ENCODE data around the gene TMEM132E. TPM values are rescaled to one million over a fixed set of nuclear protein-coding genes. Genes with fewer than 3 reads are reported as not detected.

Gene TMEM132E
- total and polyA plus RNA-seq, 2 of the 8 experiments (the other 6 are each of a cell fraction or from before 2014, with no cell fraction given), result 0.45 to 0.60 TPM

- Histone ChIP-seq H2BK5ac (ENCODE audit: low read depth, low read length) (no peak overlapping the region), H3K23ac (ENCODE audit: insufficient read length) (no peak overlapping the region), H3K14ac (ENCODE audit: insufficient read length) (no peak overlapping the region), H3K4me1 (replicated peaks in 1 of 4; ENCODE audit: control insufficient read depth in 3 of 4, insufficient read depth in 4 of 4, low read length in 3 of 4) (peaks cover 0 to 2% (median 0%) of the 10 kb centered on the region in 4 experiments; a peak in 1 of 7 replicates), H3K27ac (ENCODE audit: low read depth, low read length) (no peak overlapping the region), H3K4me3 (ENCODE audit: extremely low read depth in 1 of 4, insufficient read depth in 2 of 4, low read depth in 3 of 4, low read length in 4 of 4) (no peak overlapping the region), H2BK12ac (ENCODE audit: low read depth, low read length) (no peak overlapping the region), H3K23me2 (ENCODE audit: low read depth, low read length) (peaks cover 2% of the 10 kb centered on the region; the same call in 1 of the 2 replicates), H2BK20ac (ENCODE audit: low read length) (no peak overlapping the region), H4K20me1 (replicated peaks in 1 of 2; ENCODE audit: control insufficient read depth in 1 of 2, insufficient read depth in 2 of 2, low read length in 2 of 2) (peaks cover 2 to 7% of the 10 kb centered on the region in 2 experiments), H4K8ac (ENCODE audit: extremely low read depth, insufficient read depth, low read length) (no peak overlapping the region), H3K79me2 (ENCODE audit: control insufficient read depth in 1 of 2, insufficient read depth in 2 of 2, low read length in 2 of 2) (no peaks in the 10 kb centered on the region), H4K5ac (ENCODE audit: insufficient read length, low read depth, low read length) (no peak overlapping the region), H3K36me3 (ENCODE audit: control insufficient read depth in 2 of 4, insufficient read depth in 4 of 4, low read length in 3 of 4) (no peaks in the 10 kb centered on the region), H3K9me3 (ENCODE audit: insufficient read depth in 2 of 2, low read depth in 1 of 2, low read length in 1 of 2) (no peaks in the 10 kb centered on the region), H2AK5ac (ENCODE audit: low read depth, low read length) (no peak overlapping the region), H2AFZ (ENCODE audit: low read length) (no peak overlapping the region), H3K4me2 (ENCODE audit: insufficient read depth in 1 of 2, low read depth in 2 of 2, low read length in 2 of 2) (no peak overlapping the region), H3K27me3 (replicated peaks in 1 of 4; ENCODE audit: control insufficient read depth in 3 of 4, extremely low read depth in 1 of 4, insufficient read depth in 3 of 4, low read length in 3 of 4) (peaks cover 0 to 2% (median under 1%) of the 10 kb centered on the region in 4 experiments; a peak in 2 of 7 replicates), H3K56ac (replicated peaks; ENCODE audit: insufficient read length, low read depth, low read length) (no peak overlapping the region), H3K4ac (replicated peaks; ENCODE audit: insufficient read length, low read depth, low read length) (no peak overlapping the region), H3K79me1 (ENCODE audit: low read depth, low read length) (no peaks in the 10 kb centered on the region), H3K18ac (ENCODE audit: extremely low read depth, low read length) (no peak overlapping the region), H4K91ac (replicated peaks; ENCODE audit: insufficient read length, low read length) (no peak overlapping the region), H2BK15ac (ENCODE audit: low read length) (no peak overlapping the region), H3K9ac (replicated peaks in 1 of 4; ENCODE audit: extremely low read depth in 1 of 4, low read depth in 3 of 4, low read length in 3 of 4) (no peak overlapping the region), H2BK120ac (replicated peaks; ENCODE audit: low read depth, low read length) (no peak overlapping the region)
- ChIA-PET POLR2A (ENCODE audit: partially characterized antibody) (interaction anchor here (1.2 kb wide), 1 partner anchor 111 kb away, joined by 3 read pairs; no protein-coding TSS in a partner anchor), CTCF (ENCODE audit: partially characterized antibody) (interaction anchor here (0.7 to 8.4 kb wide), 7 partner anchors 9 to 338 kb away, joined by 3 to 102 read pairs (median 5); no protein-coding TSS in a partner anchor)
- DNase-seq (ENCODE audit: low read depth in 1 of 2, low spot score in 2 of 2) (no peak), FAIRE-seq (no peak)
- WGBS, 2 experiments (ENCODE audit: extremely low coverage in 1 of 2, insufficient coverage in 1 of 2, insufficient read length in 1 of 2, insufficient replicate concordance in 2 of 2, low coverage in 1 of 2, low lambda C conversion rate in 2 of 2, missing lambda C conversion rate in 1 of 2), result 84% methylated on average over 4 of the region's 4 CpGs; no CpG with 5 or more reads in 1 of the 2 experiments
- no peak for TF ChIP-seq KDM1A (IDR thresholded peaks at IDR 0.05; ENCODE audit: borderline replicate concordance, low read length)
- TF ChIP-seq EGR1 (IDR thresholded peaks at IDR 0.05; ENCODE audit: borderline replicate concordance, low read depth, low read length), result no peak
- TF ChIP-seq POU5F1 (IDR thresholded peaks at IDR 0.05; ENCODE audit: low read depth, low read length), result no peak
- TF ChIP-seq CHD2 (IDR thresholded peaks at IDR 0.05; ENCODE audit: low read length), result no peak
- TF ChIP-seq NRF1 (IDR thresholded peaks at IDR 0.05; ENCODE audit: low read depth, low read length), result no peak
- no peak for TF ChIP-seq HDAC6 (IDR thresholded peaks at IDR 0.05; ENCODE audit: low read depth, low read length)
- TF ChIP-seq E2F6 (IDR thresholded peaks at IDR 0.05), result no peak
- no peak for TF ChIP-seq KDM4A (IDR thresholded peaks at IDR 0.05; ENCODE audit: low read depth, low read length, severe bottlenecking)
These were observed 25.5 kb upstream of the TMEM132E start for GRCh38 chr17:34553907-34554306.

Data from H1 (cell line).